OCI-LY1 (cell line): ENCODE results near the gene NPLOC4.

Experiments
- CTCF ChIP-seq: fragments of 200-600 bp; sonication (generic), shearing (Covaris generic); IDR thresholded peaks from 2 replicates; pipeline ENCODE4 v1.5.1; 2017; ENCODE audit warnings: mild to moderate bottlenecking, antibody characterized with exemption, low read length, moderate library complexity, mixed read lengths
- EZH2 ChIP-seq: fragments of 200-600 bp; sonication (generic), shearing (Covaris generic); IDR thresholded peaks from 2 replicates; pipeline ENCODE4 v1.8.0; 2017; ENCODE audit warnings: borderline replicate concordance, mixed run types, mild to moderate bottlenecking, antibody characterized with exemption, low read length, moderate library complexity, mixed read lengths

DNA sequence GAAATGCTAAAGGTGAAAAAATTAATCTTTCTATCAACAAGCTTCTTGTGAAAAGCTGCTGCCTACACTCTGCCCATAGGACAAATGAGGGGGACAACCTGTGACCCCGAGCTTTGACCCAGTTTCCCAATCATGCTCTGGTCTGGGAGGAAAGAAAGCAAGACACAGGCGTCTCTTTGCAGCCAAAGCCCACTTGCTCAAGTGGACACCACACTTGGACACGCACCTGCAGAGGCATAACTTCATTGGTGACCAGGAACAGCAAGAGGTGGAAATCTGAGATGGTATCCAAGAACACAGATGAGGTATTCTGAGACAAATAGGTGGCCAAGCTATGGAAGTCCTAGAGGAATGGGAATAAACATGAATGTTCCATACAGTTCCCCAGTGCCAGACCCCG lies 69.7 kb downstream of the NPLOC4 start:
- no peak for TF ChIP-seq CTCF
- no peak for TF ChIP-seq EZH2
